ENCODE data around the gene VWF.

- TF ChIP-seq POLR2AphosphoS5 (IDR thresholded peaks at IDR 0.05; ENCODE audit: low read depth): no peak
- no peak for TF ChIP-seq SPI1 (IDR thresholded peaks at IDR 0.05; ENCODE audit: borderline replicate concordance, low read depth)
- no peak for TF ChIP-seq CTCF (IDR thresholded peaks at IDR 0.05; ENCODE audit: insufficient read depth, low read length)
- no peak for TF ChIP-seq REST (IDR thresholded peaks at IDR 0.05; ENCODE audit: insufficient replicate concordance, low read depth)
- no peak for TF ChIP-seq GABPA (IDR thresholded peaks at IDR 0.05; ENCODE audit: low read depth)
Observed at GRCh38 chr12:6036509-6036908, 88.0 kb downstream of the VWF start.
